K562 (cell line): Measurements from ENCODE around the gene PAX8. TPM values are rescaled to one million over a fixed set of nuclear protein-coding genes. Genes with fewer than 3 reads are reported as not detected.

Experiments used
- ATAC-seq: fragments of 200-7000 bp; cut with Tn5 transposase; 3 replicates; pipeline ENCODE4 v1.9.1; 2020; ENCODE audit warnings: moderate library complexity
- BruUV-seq: library from RNA; stranded (reverse); fragments of 400-500 nt; replicated peaks from 2 replicates; lab custom pipeline; 2021; lab: Mats Ljungman, UMichigan
- CTCF ChIA-PET: fragments of 300-600 bp; formaldehyde crosslinking; extraction: SDS; loops from one replicate; lab custom pipeline; 2021; ENCODE audit warnings: low intra/inter-chr PET ratio; lab: Yijun Ruan, JAX
- POLR2A ChIA-PET: fragments of 300-600, 350-650 bp; sonication (Branson Sonifier 250); formaldehyde crosslinking; extraction: SDS; loops from one replicate; lab custom pipeline; 2021; ENCODE audit warnings: antibody characterized with exemption, inconsistent platforms; lab: Yijun Ruan, JAX
- DNase-seq, 4 experiments: peaks; one replicate each; pipeline versions ENCODE4 v3.0.0 to v3.0.0-alpha.2; 2011 to 2018; ENCODE audit warnings: low spot score in 3 of 4, mixed read lengths in 3 of 4; ENCODE audit errors: extremely low read depth in 1 of 4
- FAIRE-seq: peaks from 2 replicates; lab custom pipeline; 2011; peaks lifted over from hg19 to GRCh38; lab: Jason Lieb, UNC
- H2AFZ ChIP-seq: 2 replicates; pipeline ENCODE4 v1.6.0; 2011; ENCODE audit warnings: low read depth, low read length, control low read depth, inconsistent platforms
- H3K27ac ChIP-seq: fragments of 200-600 bp; 3 replicates; pipeline ENCODE4 v1.8.0; 2011; ENCODE audit warnings: low read depth, mild to moderate bottlenecking, control low read depth, inconsistent platforms, low read length, moderate library complexity, mixed read lengths; ENCODE audit errors: extremely low read depth
- H3K27me3 ChIP-seq, 2 experiments: fragments of 300-600 bp in 1 of 2; 2 replicates in 1 of 2; 3 replicates in 1 of 2; pipeline versions ENCODE4 v1.6.0 to v1.8.0; 2011; ENCODE audit warnings: inconsistent platforms in 2 of 2, low read length in 2 of 2, mild to moderate bottlenecking in 1 of 2, mixed read lengths in 1 of 2, moderate library complexity in 1 of 2; ENCODE audit not compliant: control insufficient read depth in 2 of 2, insufficient read depth in 2 of 2
- H3K36me3 ChIP-seq: fragments of 300-600 bp; 3 replicates; pipeline ENCODE4 v1.8.0; 2011; ENCODE audit warnings: mild to moderate bottlenecking, low read length, inconsistent platforms; ENCODE audit not compliant: control insufficient read depth, insufficient read depth
- H3K4me1 ChIP-seq, 2 experiments: fragments of 200-600 bp in 1 of 2; replicated peaks in 1 of 2; 2 replicates in 1 of 2; 3 replicates in 1 of 2; pipeline versions ENCODE4 v1.5.1 to v1.8.0; 2011; ENCODE audit warnings: inconsistent platforms in 2 of 2, low read length in 2 of 2, mild to moderate bottlenecking in 1 of 2, mixed read lengths in 1 of 2, moderate library complexity in 1 of 2; ENCODE audit not compliant: control insufficient read depth in 2 of 2, insufficient read depth in 2 of 2
- H3K4me2 ChIP-seq: 2 replicates; pipeline ENCODE4 v1.6.1; 2011; ENCODE audit warnings: low read length, control low read depth, inconsistent platforms, mixed read lengths; ENCODE audit not compliant: insufficient read depth
- H3K4me3 ChIP-seq: fragments of 200-600 bp; sonication (generic), shearing (Covaris generic); 2 replicates; pipeline ENCODE4 v1.5.1; 2016; ENCODE audit warnings: control low read depth, inconsistent platforms
- H3K79me2 ChIP-seq: fragments of 200-600 bp; 3 replicates; pipeline ENCODE4 v1.8.0; 2011; ENCODE audit warnings: low read length, inconsistent platforms; ENCODE audit not compliant: control insufficient read depth, insufficient read depth
- H3K9ac ChIP-seq, 2 experiments: 2 replicates each; pipeline versions ENCODE4 v1.6.0 to v1.6.1; 2011; ENCODE audit warnings: low read depth in 2 of 2, low read length in 2 of 2, control low read depth in 1 of 2, inconsistent platforms in 1 of 2, mild to moderate bottlenecking in 1 of 2, mixed read lengths in 1 of 2; ENCODE audit not compliant: insufficient read depth in 1 of 2
- H3K9me1 ChIP-seq: one replicate; pipeline ENCODE4 v1.6.0; 2011; ENCODE audit warnings: inconsistent platforms, mild to moderate bottlenecking, low read length, moderate library complexity; ENCODE audit not compliant: control insufficient read depth, insufficient read depth
- H3K9me3 ChIP-seq: replicated peaks from 2 replicates; pipeline ENCODE4 v1.5.1; 2011; ENCODE audit warnings: low read depth, low read length, inconsistent platforms; ENCODE audit not compliant: control insufficient read depth, insufficient read depth
- H4K20me1 ChIP-seq: replicated peaks from 2 replicates; pipeline ENCODE4 v1.6.1; 2011; ENCODE audit warnings: low read length, inconsistent platforms, mixed read lengths; ENCODE audit not compliant: control insufficient read depth, insufficient read depth
- CC2D1A ChIP-seq: fragments of 450-650 bp; IDR thresholded peaks from 2 replicates; pipeline ENCODE4 v1.6.1; 2017; ENCODE audit warnings: mild to moderate bottlenecking
- CTCF ChIP-seq, 3 experiments: IDR thresholded peaks in 2 of 3; conservative IDR thresholded peaks in 1 of 3; 2 replicates each; pipeline ENCODE4 v1.5.1; 2011 to 2012; ENCODE audit warnings: low read length in 3 of 3, mild to moderate bottlenecking in 3 of 3, control low read depth in 2 of 3, improper control_type of control experiment in 1 of 3, inconsistent platforms in 1 of 3, low read depth in 1 of 3, mixed read lengths in 1 of 3, moderate library complexity in 1 of 3; ENCODE audit not compliant: insufficient read depth in 2 of 3
- HDAC2 ChIP-seq: fragments of 450-650 bp; IDR thresholded peaks from 2 replicates; pipeline ENCODE4 v1.6.1; 2016; ENCODE audit warnings: mild to moderate bottlenecking
- HOMEZ ChIP-seq: fragments of 250-450 bp; sonication (Bioruptor Pico); IDR thresholded peaks from 2 replicates; pipeline ENCODE4 v1.4.0; 2020; ENCODE audit warnings: mild to moderate bottlenecking, moderate library complexity
- HSF4 ChIP-seq: fragments of 250-450 bp; sonication (Bioruptor Pico); IDR thresholded peaks from 2 replicates; pipeline ENCODE4 v2.1.2; 2022; ENCODE audit warnings: mild to moderate bottlenecking, moderate library complexity, borderline replicate concordance
- MXD1 ChIP-seq: fragments of 250-450 bp; sonication (Bioruptor Pico); IDR thresholded peaks from 2 replicates; pipeline ENCODE4 v1.8.0; 2021; ENCODE audit warnings: borderline replicate concordance, mild to moderate bottlenecking, moderate library complexity; ENCODE audit not compliant: poor library complexity, severe bottlenecking
- RAD21 ChIP-seq, 2 experiments: fragments of 250-450 bp in 1 of 2; fragments of 450-650 bp in 1 of 2; sonication (Bioruptor Pico) in 1 of 2; formaldehyde crosslinking in 1 of 2; IDR thresholded peaks in 1 of 2; conservative IDR thresholded peaks in 1 of 2; 2 replicates each; pipeline versions ENCODE4 v1.4.0 to v1.8.0; 2020 to 2022; ENCODE audit warnings: mild to moderate bottlenecking in 2 of 2, moderate library complexity in 1 of 2
- RFX5 ChIP-seq: IDR thresholded peaks from 2 replicates; pipeline ENCODE4 v1.6.1; 2011; ENCODE audit warnings: low read depth, mild to moderate bottlenecking, improper control_type of control experiment, low read length
- ZNF76 ChIP-seq: fragments of 250-450 bp; sonication (Bioruptor Pico); IDR thresholded peaks from 2 replicates; pipeline ENCODE4 v1.4.0; 2020; ENCODE audit warnings: mild to moderate bottlenecking, moderate library complexity, borderline replicate concordance
- ZSCAN32 ChIP-seq: fragments of 450-650 bp; formaldehyde crosslinking; IDR thresholded peaks from 2 replicates; pipeline ENCODE4 v1.4.0; 2020; ENCODE audit warnings: mild to moderate bottlenecking, moderate library complexity
- WGBS: fragments of 100-300 bp; shearing (Covaris generic); methylation state at CpG from one replicate; pipeline ENCODE4 v1.1.6; 2016; ENCODE audit warnings: low coverage, mixed read lengths; ENCODE audit not compliant: insufficient coverage; ENCODE audit errors: missing lambda C conversion rate; 5-methylcytosine and 5-hydroxymethylcytosine counted together
- in situ Hi-C: fragments of 300-500 bp; cut with MboI; formaldehyde crosslinking; loops from 4 replicates; pipeline ENCODE4 v1.15.0; 2018; ENCODE audit warnings: inconsistent platforms, mixed read lengths
- intact Hi-C: fragments of 100-400 bp; cut with micrococcal nuclease; formaldehyde crosslinking; loops from 2 replicates; pipeline ENCODE4 v1.14.2; 2022
- polyA plus RNA-seq, 8 experiments: library from polyadenylated mRNA; depleted of rRNA in 4 of 8; stranded (reverse) in 5 of 8; unstranded in 3 of 8; fragments of >200 nt; fragmentation: Nextera tagmentation in 2 of 8; fragmentation: Illumina TruSeq in 1 of 8; extraction: Ambion mirVana in 2 of 8; extraction: Trizol in 1 of 8; gene quantifications; 2 replicates each; pipeline versions ENCODE4 v1.2.1 to v1.2.3, GENCODE V29; 2011 to 2014; ENCODE audit warnings: inconsistent platforms in 1 of 8, missing spikeins in 1 of 8
- total RNA-seq, 7 experiments: library from RNA; depleted of rRNA in 6 of 7; stranded (reverse); fragments of >200 nt in 6 of 7; fragmentation: Illumina TruSeq in 2 of 7; extraction: Trizol in 2 of 7; gene quantifications; 2 replicates each; pipeline versions ENCODE4 v1.2.1 to v1.2.3, GENCODE V29; 2011 to 2021; ENCODE audit warnings: low replicate concordance in 1 of 7

PAX8 gene
- total and polyA plus RNA-seq, 9 of the 15 experiments (the other 6 are each of a cell fraction or from before 2014, with no cell fraction given) = 0.13 to 2.1 (median 0.51) TPM

- TF ChIP-seq CC2D1A = no peak
- TF ChIP-seq ZNF76 (CRISPR knock-in tag) = no peak
- no peak for TF ChIP-seq HDAC2
- TF ChIP-seq, all 486 proteins: peak for 0
These were observed 51.0 kb downstream of the PAX8 start (continued) for GRCh38 chr2:113227698-113228097.

GRCh38 chr2:113227290-113227689, 51.4 kb downstream of the PAX8 start:
- H2AFZ ChIP-seq = no peak overlapping the region
- peaks cover 6 to 9% of the 10 kb centered on the region in 2 experiments; a peak in 3 of 5 replicates for H3K4me1 ChIP-seq
- FAIRE-seq = no peak
- ATAC-seq = peak; percentile 43; the same call in 2 of the 3 replicates
- BruUV-seq = no TSS peak
- no peaks in the 10 kb centered on the region for H3K9me1 ChIP-seq
- no peaks in the 10 kb centered on the region for H3K9me3 ChIP-seq
- CTCF ChIA-PET = interaction anchor here (0.6 kb wide), 1 partner anchor 89 kb away, joined by 3 read pairs; no protein-coding TSS in a partner anchor
- TF ChIP-seq ZSCAN32 (CRISPR knock-in tag) = no peak
- no peak for TF ChIP-seq MXD1 (CRISPR knock-in tag)
- TF ChIP-seq RFX5 = no peak
- peak in 1 of 3 experiments; percentile 36; a peak in 2 of 6 replicates for TF ChIP-seq CTCF (IDR thresholded peaks at IDR 0.05 in 2 of 3, conservative IDR thresholded peaks at IDR 0.05 in 1 of 3; ENCODE audit: insufficient read depth in 2 of 3, low read depth in 1 of 3, low read length in 3 of 3)
- TF ChIP-seq HSF4 (CRISPR knock-in tag) = no peak
- TF ChIP-seq RAD21 (CRISPR knock-in tag; conservative IDR thresholded peaks at IDR 0.05 in 1 of 2, IDR thresholded peaks at IDR 0.05 in 1 of 2) = peak; percentile 33 to 39; a peak in 3 of 4 replicates
- no peak for TF ChIP-seq HOMEZ
- 0% methylated on average over 1 of the region's 1 CpG for WGBS
- H3K27ac ChIP-seq = no peak overlapping the region
- H3K4me2 ChIP-seq = no peak overlapping the region
- intact Hi-C loops = loop anchor here (5.0 kb wide), 1 partner anchor 90 kb away; no protein-coding TSS in a partner anchor
- POLR2A ChIA-PET = interaction anchor here (1.0 kb wide), 1 partner anchor 23 kb away, joined by 4 read pairs; no protein-coding TSS in a partner anchor
- H4K20me1 ChIP-seq = no peaks in the 10 kb centered on the region
- no peaks in the 10 kb centered on the region for H3K79me2 ChIP-seq
- no peak overlapping the region for H3K9ac ChIP-seq
- 0 out of 5 replicates have a peak, but pooled peaks cover 0 to 3% of the 10 kb centered on the region in 2 experiments for H3K27me3 ChIP-seq
- in situ Hi-C loops = no loop called here
- no peaks in the 10 kb centered on the region for H3K36me3 ChIP-seq
- DNase-seq = no peak
- H3K4me3 ChIP-seq = no peak overlapping the region
